ENCODE data around the gene EPHA7. TPM values are rescaled to one million over a fixed set of nuclear protein-coding genes. Genes with fewer than 3 reads are reported as not detected.

EPHA7 gene
- total RNA-seq, 1 donor from 2014 or later = 0.88 TPM

DNA sequence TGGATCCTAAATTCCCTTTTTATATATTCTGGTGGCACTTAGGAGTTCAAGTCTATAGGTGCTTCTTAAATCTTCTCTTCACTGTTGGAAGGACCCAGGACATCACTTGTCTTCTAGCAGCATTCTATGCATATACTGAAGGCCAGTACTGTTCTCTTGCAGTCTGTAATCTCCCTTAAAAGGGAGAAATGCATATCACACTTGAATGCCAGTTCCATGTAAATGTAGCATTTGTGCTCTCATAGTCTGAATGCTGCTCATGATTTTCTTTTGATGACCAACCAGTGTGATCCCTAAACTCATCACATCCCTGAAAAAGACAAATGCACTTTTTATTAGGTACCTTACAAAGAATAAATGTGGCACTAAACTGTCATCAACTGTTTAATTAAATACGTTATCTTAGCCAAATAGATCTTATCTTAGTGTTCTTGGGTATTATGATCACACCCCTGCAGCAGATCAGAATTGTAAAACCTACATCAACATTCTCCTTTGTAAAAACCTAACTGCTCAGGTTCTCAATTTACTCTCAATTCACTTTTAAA lies 176.1 kb downstream of the EPHA7 start:
- TF ChIP-seq, protein P1, sequence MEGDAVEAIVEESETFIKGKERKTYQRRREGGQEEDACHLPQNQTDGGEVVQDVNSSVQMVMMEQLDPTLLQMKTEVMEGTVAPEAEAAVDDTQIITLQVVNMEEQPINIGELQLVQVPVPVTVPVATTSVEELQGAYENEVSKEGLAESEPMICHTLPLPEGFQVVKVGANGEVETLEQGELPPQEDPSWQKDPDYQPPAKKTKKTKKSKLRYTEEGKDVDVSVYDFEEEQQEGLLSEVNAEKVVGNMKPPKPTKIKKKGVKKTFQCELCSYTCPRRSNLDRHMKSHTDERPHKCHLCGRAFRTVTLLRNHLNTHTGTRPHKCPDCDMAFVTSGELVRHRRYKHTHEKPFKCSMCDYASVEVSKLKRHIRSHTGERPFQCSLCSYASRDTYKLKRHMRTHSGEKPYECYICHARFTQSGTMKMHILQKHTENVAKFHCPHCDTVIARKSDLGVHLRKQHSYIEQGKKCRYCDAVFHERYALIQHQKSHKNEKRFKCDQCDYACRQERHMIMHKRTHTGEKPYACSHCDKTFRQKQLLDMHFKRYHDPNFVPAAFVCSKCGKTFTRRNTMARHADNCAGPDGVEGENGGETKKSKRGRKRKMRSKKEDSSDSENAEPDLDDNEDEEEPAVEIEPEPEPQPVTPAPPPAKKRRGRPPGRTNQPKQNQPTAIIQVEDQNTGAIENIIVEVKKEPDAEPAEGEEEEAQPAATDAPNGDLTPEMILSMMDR (IDR thresholded peaks at IDR 0.05; ENCODE audit: insufficient read depth, low read length, poor library complexity, severe bottlenecking) = no peak
- DNase-seq (ENCODE audit: low read depth) = no peak
- H3K27me3 ChIP-seq (ENCODE audit: control insufficient read depth, insufficient read depth, low read length) = no peaks in the 10 kb centered on the region
- H3K36me3 ChIP-seq (ENCODE audit: control insufficient read depth, insufficient read depth, low read length) = no peaks in the 10 kb centered on the region
- no peak overlapping the region for H3K4me3 ChIP-seq (ENCODE audit: low read depth, low read length)

DNA sequence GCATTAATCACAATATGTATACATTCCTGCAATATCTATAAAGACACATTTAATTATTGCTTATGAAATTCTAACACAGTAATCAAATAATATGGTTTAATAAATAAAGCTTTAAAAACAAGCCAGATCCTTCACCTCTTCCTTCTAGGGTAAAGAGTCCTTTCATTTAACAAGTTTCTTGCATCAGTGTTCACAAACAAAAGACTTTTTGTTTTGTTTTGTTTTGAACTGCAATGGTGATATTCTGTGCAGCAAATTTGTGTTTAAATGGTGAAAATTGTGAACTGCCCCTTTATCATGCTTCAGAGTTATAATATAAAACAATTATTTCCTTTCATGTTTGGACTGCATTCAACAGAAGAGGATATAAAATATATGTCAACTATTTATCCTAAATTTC lies 177.3 kb downstream of the EPHA7 start:
- DNase-seq (ENCODE audit: low read depth) = no peak
- Histone ChIP-seq H3K36me3 (ENCODE audit: control insufficient read depth, insufficient read depth, low read length) (no peaks in the 10 kb centered on the region), H3K27me3 (ENCODE audit: control insufficient read depth, insufficient read depth, low read length) (no peaks in the 10 kb centered on the region), H3K4me3 (ENCODE audit: low read depth, low read length) (no peak overlapping the region)
- TF ChIP-seq, protein P1 (IDR thresholded peaks at IDR 0.05; ENCODE audit: insufficient read depth, low read length, poor library complexity, severe bottlenecking) = no peak

DNA sequence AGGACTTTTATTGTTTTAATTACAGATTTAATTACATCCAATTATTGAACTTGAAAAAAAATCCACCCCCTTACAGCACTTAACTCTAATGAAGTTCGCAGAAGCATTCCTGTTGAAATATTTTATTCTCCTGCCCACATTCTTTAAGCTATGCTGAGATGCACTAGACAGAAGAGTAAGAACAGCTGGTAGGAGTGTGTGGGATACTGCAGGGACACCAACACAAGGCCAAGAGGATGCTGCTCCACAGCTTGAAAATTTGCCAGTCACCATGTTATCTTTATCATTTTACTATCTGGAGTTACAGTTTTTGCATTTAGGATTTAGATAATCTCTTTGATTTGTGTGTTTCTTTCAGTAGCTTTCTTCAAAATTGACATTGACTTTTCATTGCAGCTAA lies 180.7 kb downstream of the EPHA7 start:
- DNase-seq (ENCODE audit: low read depth) = no peak
- Histone ChIP-seq H3K27me3 (ENCODE audit: control insufficient read depth, insufficient read depth, low read length) (no peaks in the 10 kb centered on the region), H3K36me3 (ENCODE audit: control insufficient read depth, insufficient read depth, low read length) (no peaks in the 10 kb centered on the region), H3K4me3 (ENCODE audit: low read depth, low read length) (no peak overlapping the region)
- TF ChIP-seq, protein P1 (IDR thresholded peaks at IDR 0.05; ENCODE audit: insufficient read depth, low read length, poor library complexity, severe bottlenecking) = no peak

DNA sequence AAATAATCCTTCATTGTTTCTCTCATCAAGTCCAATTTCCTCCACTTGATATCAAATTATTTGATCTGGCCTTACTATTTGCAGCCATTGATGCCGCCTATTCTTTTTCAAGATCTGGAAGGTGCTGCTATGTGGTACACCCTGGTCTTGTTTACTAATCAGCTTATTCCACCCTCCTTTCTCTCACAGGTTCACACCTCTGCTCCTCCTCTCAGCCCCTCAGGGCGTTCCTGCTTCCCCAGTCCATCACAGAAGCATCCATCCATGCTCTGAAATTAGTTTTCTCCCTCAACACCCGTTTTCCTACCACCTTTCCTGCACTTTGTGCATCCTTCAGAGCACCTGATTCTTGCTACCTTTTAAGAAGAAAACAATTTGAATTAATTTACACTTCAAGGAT lies 183.6 kb downstream of the EPHA7 start:
- no peak for DNase-seq (ENCODE audit: low read depth)
- Histone ChIP-seq H3K27me3 (ENCODE audit: control insufficient read depth, insufficient read depth, low read length) (no peaks in the 10 kb centered on the region), H3K36me3 (ENCODE audit: control insufficient read depth, insufficient read depth, low read length) (no peaks in the 10 kb centered on the region), H3K4me3 (ENCODE audit: low read depth, low read length) (no peak overlapping the region)
- TF ChIP-seq, protein P1 (IDR thresholded peaks at IDR 0.05; ENCODE audit: insufficient read depth, low read length, poor library complexity, severe bottlenecking) = no peak

DNA sequence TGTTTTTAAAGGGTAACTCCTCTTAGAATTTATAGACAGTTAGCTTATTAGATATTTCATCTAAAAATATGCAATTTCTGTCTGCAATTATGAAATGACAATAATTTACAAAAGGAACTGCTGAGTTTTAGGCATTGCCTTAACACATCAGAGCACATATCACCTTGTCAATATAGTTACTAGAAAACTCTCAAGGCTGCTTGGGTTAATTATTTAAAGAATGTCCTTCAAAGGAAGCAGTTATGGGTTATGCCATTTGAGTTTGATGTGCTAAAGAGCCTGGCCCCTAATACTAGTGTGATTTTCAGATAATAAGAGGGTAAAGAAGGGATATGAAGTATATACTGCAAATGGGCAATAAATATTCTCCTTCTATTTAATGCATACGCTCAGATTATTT lies 192.5 kb downstream of the EPHA7 start:
- TF ChIP-seq, protein P1 (IDR thresholded peaks at IDR 0.05; ENCODE audit: insufficient read depth, low read length, poor library complexity, severe bottlenecking) = no peak
- Histone ChIP-seq H3K36me3 (ENCODE audit: control insufficient read depth, insufficient read depth, low read length) (no peaks in the 10 kb centered on the region), H3K27me3 (ENCODE audit: control insufficient read depth, insufficient read depth, low read length) (no peaks in the 10 kb centered on the region), H3K4me3 (ENCODE audit: low read depth, low read length) (no peak overlapping the region)
- no peak for DNase-seq (ENCODE audit: low read depth)

Data from kidney epithelial cell (primary cell).